Heart left ventricle (tissue), 16 donors: Measurements from ENCODE around the gene ENTPD8. TPM values are rescaled to one million over a fixed set of nuclear protein-coding genes. Genes with fewer than 3 reads are reported as not detected.
"Not testable (repeated sequence)": the region's sequence is repeated elsewhere in the genome, so short reads cannot be mapped to it uniquely, and the experiment has no call there.

ENCODE experiments used
- ATAC-seq, 4 donors: fragments of 200-7000 bp; cut with Tn5 transposase; one replicate each; pipeline ENCODE4 v1.9.1; 2020 to 2022; ENCODE audit warnings: moderate library complexity in 4 of 4, mild to moderate bottlenecking in 3 of 4, moderate number of reproducible peaks in 1 of 4
- DNase-seq, 5 donors: peaks; one replicate each; pipeline ENCODE4 v3.0.0-alpha.2; 2020
- H3K27ac ChIP-seq, 12 donors: fragments of 200-600 bp; sonication (generic) in 4 of 12; one replicate each; pipeline versions ENCODE4 v1.5.0 to v1.8.0; 2016 to 2022; ENCODE audit warnings: mild to moderate bottlenecking in 2 of 12
- H3K27me3 ChIP-seq, 9 donors: fragments of 200-600 bp; sonication (generic) in 2 of 9; one replicate each; pipeline versions ENCODE4 v1.5.1 to v1.8.0; 2016 to 2022; ENCODE audit warnings: mild to moderate bottlenecking in 3 of 9
- H3K36me3 ChIP-seq, 9 donors: fragments of 200-600 bp; sonication (generic) in 2 of 9; one replicate each; pipeline versions ENCODE4 v1.5.0 to v1.8.0; 2018 to 2022; ENCODE audit warnings: mild to moderate bottlenecking in 2 of 9
- H3K4me1 ChIP-seq, 12 donors: fragments of 200-600 bp; sonication (generic) in 4 of 12; one replicate each; pipeline versions ENCODE4 v1.5.0 to v1.8.0; 2016 to 2022; ENCODE audit warnings: mild to moderate bottlenecking in 3 of 12
- H3K4me3 ChIP-seq, 12 donors: fragments of 200-600 bp; sonication (generic) in 4 of 12; one replicate each; pipeline versions ENCODE4 v1.5.0 to v1.8.0; 2017 to 2022; ENCODE audit warnings: mild to moderate bottlenecking in 9 of 12, moderate library complexity in 4 of 12
- H3K9me3 ChIP-seq, 12 donors: fragments of 200-600 bp; sonication (generic) in 4 of 12; one replicate each; pipeline versions ENCODE4 v1.5.0 to v1.8.0; 2016 to 2022; ENCODE audit warnings: mild to moderate bottlenecking in 1 of 12
- CTCF ChIP-seq, 12 donors: fragments of 200-600 bp; sonication (generic) in 4 of 12; IDR thresholded peaks; one replicate each; pipeline versions ENCODE4 v1.5.0 to v1.8.0; 2018 to 2022; ENCODE audit warnings: antibody characterized with exemption in 12 of 12, mild to moderate bottlenecking in 5 of 12
- POLR2A ChIP-seq, 2 donors: fragments of 450-650 bp; IDR thresholded peaks; one replicate each; pipeline ENCODE4 v1.6.1; 2017; ENCODE audit warnings: antibody characterized with exemption in 2 of 2, mild to moderate bottlenecking in 2 of 2, moderate library complexity in 2 of 2
- WGBS, 4 donors: extraction: QIAGEN DNeasy Blood & Tissue Kit in 2 of 4; methylation state at CpG; one replicate each; pipeline versions ENCODE4 v1.1.5 to v1.1.7; 2013 to 2018; 5-methylcytosine and 5-hydroxymethylcytosine counted together
- intact Hi-C, 10 donors: fragments of 100-400 bp; cut with DNase I; formaldehyde crosslinking; loops; one replicate each; pipeline versions ENCODE4 v1.11.1 to v1.14.2; 2022
- polyA plus RNA-seq, 2 donors: library from polyadenylated mRNA; stranded (reverse); fragments of 200-250 nt; gene quantifications; one replicate each; pipeline ENCODE4 v1.2.3, GENCODE V29; 2013
- total RNA-seq, 9 donors: library from RNA; depleted of rRNA in 2 of 9; stranded (reverse); fragments of >200 nt in 2 of 9; fragmentation: NEBNext Ultra II Directional in 3 of 9; extraction: Animal tissue kit (Norgen Biotek cat#: 25700) in 3 of 9; gene quantifications; one replicate each; pipeline versions ENCODE4 v1.1.0 to v1.2.4, GENCODE V29; 2016 to 2023
- donor health status: ischemic (EF 13 %, LVEDD 7.1; RV severe dilation, severe dysfunction).
- donor health status: healthy with polysubstance abuse.
- donor health status: DM: no; HTN: yes; CAD: no.
- donor health status: DM: no; HTN: no; CAD: no.
- donor health status: ischemic (EF 25% LVEDD 6.9; RV normal size, moderate dysfunction).
- donor health status: ischemic (EF 25% LVEDD 5.7; RV mildly dilated, moderate dysfunction).
- donor health status: healthy.
- donor health status: DM: yes; HTN: yes; CAD: no.
- donor health status: ischemic (EF 35%, LVEDD 5.7; RV mildly dilated, moderate dysfunction).
- donor health status: nonischemic (EF 11% LVEDD 7.7; RV severe dilation, severe dysfunction).
- donor health status: DM: yes; HTN: yes; CAD: no.
- donor health status: PGD.
- donor health status: ischemic (EF 29% LVEDD 5.4; RV normal size, mild dysfunction).
- donor health status: nonischemic (EF 23%, LVEDD 6.1; RV moderate dilation, normal function).

The ENTPD8 gene
- total and polyA plus RNA-seq, 11 donors, result not detected

DNA sequence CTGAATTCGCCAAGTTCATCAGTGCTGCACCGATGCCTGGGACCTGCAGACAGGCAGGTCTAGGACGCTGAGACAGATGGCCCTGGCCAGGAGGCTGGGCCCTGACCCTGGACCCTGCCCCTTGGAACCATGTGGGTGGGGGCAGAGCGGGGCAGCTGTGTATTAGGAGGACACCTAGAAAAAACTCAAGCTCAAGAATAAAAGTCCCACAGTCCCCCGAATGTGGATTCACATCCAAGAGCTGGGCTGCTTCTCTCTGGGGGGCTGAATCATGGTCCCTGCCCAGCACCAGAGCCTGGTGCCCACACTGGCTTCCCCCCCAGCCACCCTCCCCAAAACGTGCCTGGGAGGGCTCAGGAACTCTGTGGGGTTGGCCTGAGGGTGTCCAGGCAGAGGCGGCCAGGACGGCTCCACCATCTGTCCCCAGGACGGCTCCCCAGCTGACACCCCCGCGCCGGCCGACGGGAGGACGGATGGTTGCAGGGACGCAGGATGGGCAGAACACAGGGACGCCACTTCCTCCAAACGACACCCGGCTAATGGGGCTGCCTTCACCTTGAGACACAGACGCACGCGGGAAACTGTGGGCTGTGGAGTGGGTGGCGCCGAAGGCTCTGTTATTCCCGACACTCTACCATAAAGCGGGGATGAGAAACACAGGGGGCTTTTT is 53.1 kb downstream of the ENTPD8 start:
- Histone ChIP-seq H3K27me3 (no peaks in the 10 kb centered on the region), H3K9me3 (no peaks in the 10 kb centered on the region), H3K27ac (peak overlapping the region; percentile 72 to 96 (median 90)), H3K36me3 (peaks cover 0 to 8% (median 0%) of the 10 kb centered on the region in 9 donors), H3K4me1 (peaks cover 8 to 32% (median 18%) of the 10 kb centered on the region in 12 donors), H3K4me3 (peak overlapping the region in 8 of 12 donors; percentile 3 to 32 (median 28))
- peak in 1 of 4 donors; percentile 23 for ATAC-seq
- no peak for TF ChIP-seq CTCF (IDR thresholded peaks at IDR 0.05)
- no peak for TF ChIP-seq POLR2A (IDR thresholded peaks at IDR 0.05)
- intact Hi-C loops, result loop anchor here in 3 of 10 donors (1.0 to 5.0 kb wide), 2 partner anchors 34 to 36 kb away; no protein-coding TSS in a partner anchor
- WGBS, 4 donors, result 67 to 71% (median 70%) methylated on average over 18 to 26 of the region's 26 CpGs
- DNase-seq, result no peak

GRCh38 chr9:137387114-137387890 is 53.9 kb downstream of the ENTPD8 start:
- H3K27ac ChIP-seq, result peak overlapping the region; percentile 72 to 96 (median 90)
- ATAC-seq (peak in 3 of 4 donors; percentile 27 to 64 (median 36)), DNase-seq (no peak)
- peaks cover 0 to 6% (median 0%) of the 10 kb centered on the region in 9 donors for H3K36me3 ChIP-seq
- no peaks in the 10 kb centered on the region for H3K9me3 ChIP-seq
- intact Hi-C loops, result loop anchor here in 2 of 10 donors (5.0 kb wide), 1 partner anchor 35 kb away; no protein-coding TSS in a partner anchor
- peak overlapping the region in 8 of 12 donors; percentile 3 to 32 (median 28) for H3K4me3 ChIP-seq
- 44 to 62% (median 53%) methylated on average over 29 to 34 of the region's 34 CpGs for WGBS, 4 donors
- TF ChIP-seq CTCF (IDR thresholded peaks at IDR 0.05), result no peak
- H3K4me1 ChIP-seq, result peaks cover 8 to 32% (median 18%) of the 10 kb centered on the region in 12 donors
- H3K27me3 ChIP-seq, result no peaks in the 10 kb centered on the region

DNA sequence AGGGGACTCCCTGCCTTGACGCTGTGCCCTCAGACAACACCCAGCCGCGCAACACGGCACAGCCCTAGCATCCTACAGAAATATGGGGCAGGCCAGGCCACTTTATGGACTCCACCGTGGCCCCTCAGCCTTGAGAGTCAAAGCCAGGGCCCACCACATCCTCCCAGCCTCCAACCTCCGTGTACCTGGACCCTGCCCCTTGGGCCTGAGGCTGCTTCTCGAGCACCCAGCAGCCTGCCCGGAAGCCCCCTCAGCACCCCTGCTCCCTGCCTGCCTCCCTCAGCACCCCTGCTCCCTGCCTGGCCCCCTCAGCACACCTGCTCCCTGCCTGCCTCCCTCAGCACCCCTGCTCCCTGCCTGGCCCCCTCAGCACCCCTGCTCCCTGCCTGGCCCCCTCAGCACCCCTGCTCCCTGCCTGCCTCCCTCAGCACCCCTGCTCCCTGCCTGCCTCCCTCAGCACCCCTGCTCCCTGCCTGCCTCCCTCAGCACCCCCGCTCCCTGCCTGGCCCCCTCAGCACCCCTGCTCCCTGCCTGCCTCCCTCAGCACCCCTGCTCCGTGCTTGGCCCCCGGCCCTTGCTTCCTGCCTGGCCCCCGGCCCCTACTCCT is 54.5 kb downstream of the ENTPD8 start:
- H3K27ac ChIP-seq, result peak overlapping the region in 11 of 12 donors; percentile 72 to 96 (median 91)
- intact Hi-C loops, result loop anchor here in 2 of 10 donors (5.0 kb wide), 1 partner anchor 34 kb away; no protein-coding TSS in a partner anchor
- H3K27me3 ChIP-seq, H3K36me3 ChIP-seq, ATAC-seq, H3K4me3 ChIP-seq, H3K9me3 ChIP-seq: not testable (repeated sequence)
- H3K4me1 ChIP-seq, result peaks cover 8 to 32% (median 18%) of the 10 kb centered on the region in 12 donors
- DNase-seq, result peak in 2 of 5 donors; percentile 11 to 53
- WGBS, 4 donors, result 75 to 85% (median 82%) methylated on average over 12 of the region's 12 CpGs

GRCh38 chr9:137385061-137385655 is 56.0 kb downstream of the ENTPD8 start:
- Histone ChIP-seq H3K4me3 (no peak overlapping the region), H3K9me3 (no peaks in the 10 kb centered on the region), H3K36me3 (peaks cover 0 to 3% (median 0%) of the 10 kb centered on the region in 9 donors), H3K27ac (no peak overlapping the region), H3K27me3 (no peaks in the 10 kb centered on the region), H3K4me1 (peaks cover 5 to 26% (median 14%) of the 10 kb centered on the region in 12 donors)
- TF ChIP-seq CTCF (IDR thresholded peaks at IDR 0.05) (no peak), POLR2A (IDR thresholded peaks at IDR 0.05) (no peak)
- DNase-seq, result peak in 3 of 5 donors; percentile 15 to 28 (median 18)
- intact Hi-C loops, result loop anchor here in 2 of 10 donors (5.0 kb wide), 1 partner anchor 33 kb away; no protein-coding TSS in a partner anchor
- 92 to 97% (median 95%) methylated on average over 20 to 26 of the region's 26 CpGs for WGBS, 4 donors
- no peak for ATAC-seq
